GM21786 (cell line): ENCODE data around the gene ATP6V1D.
"Not testable (repeated sequence)": the region's sequence is repeated elsewhere in the genome, so short reads cannot be mapped to it uniquely, and the experiment has no call there.

Experiments used
- ATAC-seq: cut with Tn5 transposase; IDR thresholded peaks from one replicate; pipeline ENCODE4 v1.9.1; 2021; ENCODE audit not compliant: unreplicated experiment

Gene ATP6V1D

GRCh38 chr14:67371247-67372148 lies 11.9 kb upstream of the ATP6V1D start:
- no peak for ATAC-seq

GRCh38 chr14:67370830-67371229 lies 11.2 kb upstream of the ATP6V1D start:
- ATAC-seq: no peak

- no peak for ATAC-seq
Observed at GRCh38 chr14:67365476-67365875, 5.9 kb upstream of the ATP6V1D start.

GRCh38 chr14:67360470-67361206 lies 1.0 kb upstream of the ATP6V1D start:
- ATAC-seq: peak; percentile 13

GRCh38 chr14:67358924-67359774 lies 455 bp downstream of the ATP6V1D start:
- peak; percentile 1 for ATAC-seq

- no peak for ATAC-seq
Observed at GRCh38 chr14:67357969-67358354, 1.6 kb downstream of the ATP6V1D start.

- ATAC-seq: no peak
Observed at GRCh38 chr14:67357186-67357968, 2.2 kb downstream of the ATP6V1D start.

- no peak for ATAC-seq
Observed at GRCh38 chr14:67352055-67352454, 7.5 kb downstream of the ATP6V1D start.

- ATAC-seq: no peak
Observed at GRCh38 chr14:67345583-67345982, 14.0 kb downstream of the ATP6V1D start.

- ATAC-seq: no peak
Observed at GRCh38 chr14:67343601-67344230, 15.9 kb downstream of the ATP6V1D start.

- ATAC-seq: not testable (repeated sequence)
Observed at GRCh38 chr14:67341231-67341630, 18.4 kb downstream of the ATP6V1D start.

- ATAC-seq: no peak
Observed at GRCh38 chr14:67335781-67336180, 23.8 kb downstream of the ATP6V1D start.

- no peak for ATAC-seq
Observed at GRCh38 chr14:67332468-67332867, 27.1 kb downstream of the ATP6V1D start.

GRCh38 chr14:67331368-67332125 lies 28.1 kb downstream of the ATP6V1D start:
- ATAC-seq: no peak

- not testable (repeated sequence) for ATAC-seq
Observed at GRCh38 chr14:67329666-67330065, 29.9 kb downstream of the ATP6V1D start.

GRCh38 chr14:67319142-67319541 lies 40.5 kb downstream of the ATP6V1D start:
- ATAC-seq: no peak

GRCh38 chr14:67317822-67318221 lies 41.8 kb downstream of the ATP6V1D start:
- ATAC-seq: no peak

- no peak for ATAC-seq
Observed at GRCh38 chr14:67313153-67313552, 46.5 kb downstream of the ATP6V1D start.

- no peak for ATAC-seq
Observed at GRCh38 chr14:67311868-67312267, 47.7 kb downstream of the ATP6V1D start.
